CD4-positive, alpha-beta memory T cell (primary cell): ENCODE measurements around the gene MYO18A. TPM values are rescaled to one million over a fixed set of nuclear protein-coding genes. Genes with fewer than 3 reads are reported as not detected.

Source experiments
- CTCF ChIA-PET: fragments of 350-600 bp; sonication (Branson Sonifier 250); formaldehyde crosslinking; loops from one replicate; lab custom pipeline; 2021; ENCODE audit warnings: inconsistent platforms; ENCODE audit not compliant: partially characterized antibody; lab: Charles Lee
- POLR2A ChIA-PET: fragments of 350-600 bp; sonication (Branson Sonifier 250); formaldehyde crosslinking; loops from one replicate; lab custom pipeline; 2021; ENCODE audit not compliant: partially characterized antibody; lab: Charles Lee
- DNase-seq, 5 donors: peaks; one replicate each; pipeline versions ENCODE4 v3.0.0 to v3.0.0-alpha.2; 2020 to 2022; ENCODE audit warnings: mixed read lengths in 1 of 5
- H3K27ac ChIP-seq: one replicate; pipeline ENCODE4 v1.7.0; 2013; ENCODE audit warnings: low read depth, low read length
- H3K27me3 ChIP-seq: 2 replicates; pipeline ENCODE4 v1.7.0; 2013; ENCODE audit warnings: mild to moderate bottlenecking, low read length, moderate library complexity; ENCODE audit not compliant: insufficient read depth
- H3K36me3 ChIP-seq: 2 replicates; pipeline ENCODE4 v1.7.0; 2013; ENCODE audit warnings: mild to moderate bottlenecking, low read length, moderate library complexity; ENCODE audit not compliant: insufficient read depth
- H3K4me1 ChIP-seq: 2 replicates; pipeline ENCODE4 v1.7.0; 2013; ENCODE audit warnings: mild to moderate bottlenecking, low read length, moderate library complexity; ENCODE audit not compliant: insufficient read depth
- H3K4me3 ChIP-seq, 2 donors: one replicate each; pipeline ENCODE4 v1.7.0; 2013; ENCODE audit warnings: low read length in 2 of 2, mild to moderate bottlenecking in 1 of 2
- H3K9me3 ChIP-seq, 2 donors: one replicate each; pipeline ENCODE4 v1.7.0; 2013; ENCODE audit warnings: low read length in 2 of 2, control low read depth in 1 of 2; ENCODE audit not compliant: control insufficient read depth in 1 of 2
- H3K27ac Mint-ChIP-seq, 7 donors: one replicate each; pipeline ENCODE4 v1.8.0; 2020 to 2021; ENCODE audit warnings: mixed read lengths in 7 of 7, mild to moderate bottlenecking in 6 of 7, inconsistent platforms in 3 of 7, moderate library complexity in 3 of 7
- H3K27me3 Mint-ChIP-seq, 2 donors: one replicate each; pipeline ENCODE4 v1.8.0; 2020 to 2021; ENCODE audit warnings: mixed read lengths in 2 of 2
- H3K36me3 Mint-ChIP-seq, 2 donors: one replicate each; pipeline ENCODE4 v1.8.0; 2020 to 2021; ENCODE audit warnings: mixed read lengths in 2 of 2, inconsistent platforms in 1 of 2, mild to moderate bottlenecking in 1 of 2
- H3K4me1 Mint-ChIP-seq, 4 donors: one replicate each; pipeline ENCODE4 v1.8.0; 2020 to 2021; ENCODE audit warnings: mixed read lengths in 4 of 4, mild to moderate bottlenecking in 1 of 4
- H3K4me3 Mint-ChIP-seq, 8 donors: one replicate each; pipeline ENCODE4 v1.8.0; 2020 to 2021; ENCODE audit warnings: mixed read lengths in 8 of 8, mild to moderate bottlenecking in 7 of 8, moderate library complexity in 6 of 8, inconsistent platforms in 3 of 8
- H3K9me3 Mint-ChIP-seq, 8 donors: one replicate each; pipeline ENCODE4 v1.8.0; 2020 to 2021; ENCODE audit warnings: mixed read lengths in 8 of 8, mild to moderate bottlenecking in 5 of 8, inconsistent platforms in 3 of 8, moderate library complexity in 1 of 8
- intact Hi-C: fragments of 100-400 bp; cut with micrococcal nuclease; formaldehyde crosslinking; loops from one replicate; pipeline ENCODE4 v1.15.1; 2023
- polyA plus RNA-seq, 2 donors: library from polyadenylated mRNA; unstranded; fragments of 300-500 nt; fragmentation: Illumina TruSeq; gene quantifications; one replicate each; pipeline ENCODE4 v1.2.3, GENCODE V29; 2021
- total RNA-seq, 2 experiments: library from RNA; stranded (reverse); gene quantifications; one replicate each; pipeline ENCODE4 v1.2.3, GENCODE V29; 2021

MYO18A gene
- total and polyA plus RNA-seq, 4 experiments from 2014 or later, result 6.0 to 136 (median 89.5) TPM

DNA sequence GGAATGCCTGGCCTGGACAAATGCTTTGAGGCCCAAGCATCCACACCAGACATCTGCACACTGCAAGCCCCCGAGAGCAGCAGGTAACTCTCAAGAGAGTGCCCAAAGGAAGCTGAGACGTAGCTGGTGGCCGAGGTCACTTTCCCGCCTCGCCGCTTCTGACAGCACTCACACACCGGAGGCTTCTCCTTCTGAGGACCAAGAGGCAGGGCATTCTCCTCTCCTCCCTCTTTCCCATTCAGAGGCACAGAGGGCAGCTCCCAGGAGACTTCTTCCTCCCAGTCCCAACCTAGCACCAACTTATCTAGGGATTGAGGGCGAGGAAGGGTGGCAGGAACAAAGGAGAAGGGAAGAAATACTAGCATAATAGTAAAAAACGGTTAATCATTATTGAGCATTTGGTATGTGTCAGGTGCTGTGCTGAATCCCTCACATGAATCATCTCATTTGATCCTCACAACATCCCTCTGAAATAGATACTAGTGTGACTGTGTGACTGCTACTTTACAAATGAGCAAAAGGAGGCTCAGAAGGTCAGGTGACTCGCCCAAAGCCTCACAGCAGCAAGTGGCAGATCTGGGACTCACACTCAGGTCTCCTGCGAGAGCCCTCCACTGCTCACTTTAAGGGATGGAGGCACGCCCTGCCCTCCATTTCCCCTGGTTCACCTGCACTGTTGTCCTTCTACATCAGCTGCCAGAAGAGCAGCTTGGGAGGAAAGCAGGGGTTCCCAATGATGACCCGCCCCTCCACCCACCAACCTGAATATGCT, 41.8 kb downstream of the MYO18A start:
- H3K4me1 ChIP-seq, result peaks cover 70% of the 10 kb centered on the region
- Mint-ChIP-seq H3K4me1 (peaks cover 42 to 74% (median 56%) of the 10 kb centered on the region in 4 donors), H3K9me3 (no peaks in the 10 kb centered on the region), H3K4me3 (peak overlapping the region; percentile 90 to 98 (median 92)), H3K27me3 (no peaks in the 10 kb centered on the region), H3K27ac (peak overlapping the region; percentile 91 to 99 (median 97)), H3K36me3 (peaks cover 21 to 36% of the 10 kb centered on the region in 2 donors)
- peak; percentile 15 to 63 (median 26) for DNase-seq
- intact Hi-C loops, result no loop called here
- H3K27me3 ChIP-seq, result no peaks in the 10 kb centered on the region
- peak overlapping the region; percentile 55 to 72 for H3K4me3 ChIP-seq
- H3K9me3 ChIP-seq, result no peaks in the 10 kb centered on the region
- POLR2A ChIA-PET, result interaction anchor here (0.8 to 4.4 kb wide), 13 partner anchors 8 to 189 kb away, joined by 3 to 50 read pairs (median 12); partner anchors contain the start of genes NUFIP2 and PHF12
- CTCF ChIA-PET, result interaction anchor here (1.0 to 17.1 kb wide), 10 partner anchors 8 to 412 kb away, joined by 3 to 465 read pairs (median 17); partner anchors contain the start of gene MYO18A
- H3K27ac ChIP-seq, result peak overlapping the region; percentile 81
- peaks cover 14% of the 10 kb centered on the region for H3K36me3 ChIP-seq

DNA sequence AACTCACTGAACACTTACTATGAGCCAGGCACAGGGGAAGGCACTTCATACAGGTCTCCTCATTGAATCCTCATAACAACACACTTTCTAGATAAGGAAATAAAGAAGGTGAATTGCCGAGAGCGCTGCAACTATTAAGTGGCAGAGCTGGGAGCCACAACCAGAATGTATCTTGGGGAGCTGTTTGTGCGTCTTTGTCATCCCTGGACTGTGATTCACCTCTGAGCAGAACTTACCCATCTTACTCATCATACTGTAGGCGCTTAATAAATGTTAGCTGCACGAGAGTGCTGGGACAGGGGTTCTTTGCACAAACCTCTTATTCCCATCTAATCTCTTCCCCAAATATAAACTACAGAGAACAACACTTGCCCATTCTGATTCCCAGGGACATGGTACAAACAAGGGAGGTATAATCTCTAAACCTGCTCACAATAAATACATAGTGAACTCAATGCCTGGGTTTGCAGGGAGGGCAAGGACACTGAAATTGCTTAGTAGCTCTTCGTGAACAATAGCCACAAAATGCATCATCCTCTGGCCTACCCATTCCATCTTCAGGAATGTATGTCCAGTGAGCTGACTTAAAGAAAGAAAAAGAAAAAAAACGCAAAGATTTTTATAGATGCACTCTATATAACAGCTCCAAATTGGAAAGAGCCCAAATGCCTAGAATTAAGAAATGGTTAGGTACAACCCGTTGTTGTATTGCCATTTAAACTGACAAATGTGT, 43.0 kb downstream of the MYO18A start:
- H3K4me3 Mint-ChIP-seq, result peak overlapping the region in 7 of 8 donors; percentile 42 to 98 (median 90)
- ChIA-PET POLR2A (interaction anchor here (0.8 to 4.4 kb wide), 6 partner anchors 8 to 185 kb away, joined by 3 to 50 read pairs (median 4); partner anchors contain the start of gene PHF12), CTCF (interaction anchor here (0.7 to 17.1 kb wide), 10 partner anchors 8 to 411 kb away, joined by 3 to 465 read pairs (median 14); partner anchors contain the start of genes MYO18A and TLCD1)
- H3K9me3 Mint-ChIP-seq, result no peaks in the 10 kb centered on the region
- H3K4me1 ChIP-seq, result peaks cover 77% of the 10 kb centered on the region
- no peak for DNase-seq
- H3K27me3 ChIP-seq, result no peaks in the 10 kb centered on the region
- peaks cover 24 to 37% of the 10 kb centered on the region in 2 donors for H3K36me3 Mint-ChIP-seq
- H3K27ac Mint-ChIP-seq, result peak overlapping the region; percentile 88 to 99 (median 93)
- peaks cover 43 to 75% (median 58%) of the 10 kb centered on the region in 4 donors for H3K4me1 Mint-ChIP-seq
- no peak overlapping the region for H3K4me3 ChIP-seq
- intact Hi-C loops, result no loop called here
- peaks cover 14% of the 10 kb centered on the region for H3K36me3 ChIP-seq
- H3K27ac ChIP-seq, result peak overlapping the region; percentile 81
- no peaks in the 10 kb centered on the region for H3K9me3 ChIP-seq
- H3K27me3 Mint-ChIP-seq, result no peaks in the 10 kb centered on the region

DNA sequence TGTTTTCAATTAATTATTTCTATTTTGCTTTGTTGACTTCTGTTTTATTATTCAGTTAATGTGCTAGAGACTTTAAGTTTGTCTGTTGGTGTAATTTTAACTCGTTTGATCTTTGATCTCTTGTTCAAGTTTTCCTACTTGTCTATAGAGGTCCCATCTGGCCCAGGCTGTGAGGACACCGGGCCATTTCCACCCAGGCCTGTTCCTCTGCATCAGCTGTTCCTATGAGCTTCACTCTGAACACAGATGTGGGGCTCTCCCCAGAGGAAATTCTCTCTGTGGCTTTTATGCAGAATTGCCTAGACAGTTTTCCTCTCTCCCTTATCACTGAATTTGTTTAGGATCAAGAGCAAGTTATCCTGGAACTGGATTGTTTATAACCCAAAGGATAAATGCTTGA, 44.7 kb downstream of the MYO18A start:
- POLR2A ChIA-PET, result no interaction called here
- Mint-ChIP-seq H3K4me1 (peaks cover 38 to 77% (median 56%) of the 10 kb centered on the region in 4 donors), H3K36me3 (peaks cover 24 to 47% of the 10 kb centered on the region in 2 donors), H3K27ac (peak overlapping the region in 3 of 7 donors; percentile 48 to 91 (median 66)), H3K4me3 (no peak overlapping the region), H3K9me3 (no peaks in the 10 kb centered on the region), H3K27me3 (no peaks in the 10 kb centered on the region)
- CTCF ChIA-PET, result interaction anchor here (0.9 to 11.4 kb wide), 4 partner anchors 10 to 84 kb away, joined by 3 to 77 read pairs (median 16); no protein-coding TSS in a partner anchor
- Histone ChIP-seq H3K27me3 (no peaks in the 10 kb centered on the region), H3K36me3 (peaks cover 14% of the 10 kb centered on the region), H3K27ac (no peak overlapping the region), H3K4me3 (no peak overlapping the region), H3K9me3 (no peaks in the 10 kb centered on the region), H3K4me1 (peaks cover 77% of the 10 kb centered on the region)
- DNase-seq, result no peak
- intact Hi-C loops, result no loop called here

DNA sequence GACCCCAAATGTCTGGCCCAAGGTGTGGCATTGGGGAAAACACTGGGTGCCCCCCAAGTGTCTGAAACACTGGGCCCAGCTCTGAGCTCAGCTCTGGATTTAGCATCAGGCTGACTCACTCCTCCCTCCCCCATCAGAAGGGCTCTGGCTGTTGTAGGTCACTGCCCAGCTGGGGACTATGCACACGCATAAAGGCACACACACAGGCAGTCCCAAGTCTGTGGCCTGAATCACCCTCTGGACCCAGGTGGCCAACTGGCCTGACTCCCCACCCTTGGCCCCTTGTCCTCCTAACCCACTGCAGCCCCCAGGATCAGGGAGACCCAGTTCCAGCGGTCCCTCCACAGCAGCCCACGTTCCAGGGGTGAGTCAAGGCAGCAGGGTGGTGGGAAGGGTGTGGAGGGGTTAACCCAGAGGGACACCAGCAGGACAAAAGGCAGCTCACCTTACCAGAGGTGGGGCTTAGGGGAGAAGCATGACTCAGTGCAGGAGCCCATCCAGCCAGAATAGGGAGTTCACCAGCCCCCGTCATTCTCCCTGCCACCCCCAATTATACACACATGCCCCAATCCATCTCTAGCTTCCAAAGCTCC, 47.0 kb downstream of the MYO18A start:
- no peak overlapping the region for H3K4me3 Mint-ChIP-seq
- CTCF ChIA-PET, result interaction anchor here (1.0 to 11.4 kb wide), 8 partner anchors 9 to 180 kb away, joined by 3 to 77 read pairs (median 17); partner anchors contain the start of gene MYO18A
- Histone ChIP-seq H3K27me3 (no peaks in the 10 kb centered on the region), H3K36me3 (peaks cover 30% of the 10 kb centered on the region), H3K27ac (no peak overlapping the region), H3K9me3 (no peaks in the 10 kb centered on the region), H3K4me3 (no peak overlapping the region), H3K4me1 (peaks cover 62% of the 10 kb centered on the region)
- intact Hi-C loops, result no loop called here
- H3K36me3 Mint-ChIP-seq, result peaks cover 24 to 50% of the 10 kb centered on the region in 2 donors
- no peaks in the 10 kb centered on the region for H3K27me3 Mint-ChIP-seq
- POLR2A ChIA-PET, result interaction anchor here (1.4 to 1.5 kb wide), 3 partner anchors 9 to 47 kb away, joined by 3 read pairs; partner anchors contain the start of gene MYO18A
- no peaks in the 10 kb centered on the region for H3K9me3 Mint-ChIP-seq
- H3K4me1 Mint-ChIP-seq, result peaks cover 30 to 72% (median 42%) of the 10 kb centered on the region in 4 donors
- no peak for DNase-seq
- peak overlapping the region in 3 of 7 donors; percentile 30 to 53 (median 46) for H3K27ac Mint-ChIP-seq

DNA sequence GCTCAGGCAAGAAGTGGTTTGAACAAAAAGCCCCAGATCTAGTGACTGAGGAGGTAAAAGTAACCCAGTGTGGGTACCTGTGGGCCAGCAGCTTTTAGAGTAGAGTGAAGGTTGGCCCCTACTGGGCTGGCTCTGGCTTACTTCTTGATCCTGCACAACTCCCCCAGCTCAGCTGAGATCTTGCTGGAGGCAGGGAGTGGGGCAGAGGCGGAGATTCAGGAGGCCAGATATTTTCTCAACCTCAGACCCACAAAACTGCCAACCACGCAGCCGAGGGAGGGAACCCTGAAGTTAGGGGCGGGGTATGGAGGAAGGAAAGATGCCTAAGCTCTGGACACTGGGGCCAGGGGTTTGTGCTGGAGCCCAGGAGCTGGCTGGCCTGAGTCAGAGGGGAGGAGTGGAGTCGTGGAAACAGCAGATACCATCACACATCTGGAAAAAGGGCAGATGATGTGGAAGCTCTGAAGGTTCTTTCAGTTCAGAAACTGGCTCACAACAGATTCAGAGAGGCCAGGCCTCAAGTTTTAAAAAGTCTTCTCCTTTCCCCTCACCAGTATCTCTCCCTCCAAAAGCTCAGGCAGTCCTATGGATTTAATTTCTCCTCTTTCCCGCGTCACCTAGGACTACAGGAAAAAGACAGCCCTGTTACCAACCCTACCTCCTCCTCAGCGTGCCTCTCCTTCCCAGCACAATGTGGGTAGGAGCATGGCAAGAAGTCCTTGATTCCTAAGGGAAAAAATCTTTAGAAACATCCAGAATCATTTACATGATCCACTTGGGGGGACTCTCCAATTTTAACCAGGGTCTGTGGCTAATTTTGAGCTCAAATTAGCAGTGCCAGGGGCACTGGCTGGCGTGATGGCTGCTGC, 48.1 kb downstream of the MYO18A start:
- H3K36me3 ChIP-seq, result peaks cover 37% of the 10 kb centered on the region
- no peak overlapping the region for H3K27ac ChIP-seq
- no peaks in the 10 kb centered on the region for H3K9me3 Mint-ChIP-seq
- H3K27me3 ChIP-seq, result no peaks in the 10 kb centered on the region
- ChIA-PET CTCF (interaction anchor here (0.8 to 11.4 kb wide), 12 partner anchors 8 to 382 kb away, joined by 3 to 77 read pairs (median 8); partner anchors contain the start of gene MYO18A), POLR2A (interaction anchor here (1.4 to 5.0 kb wide), 4 partner anchors 8 to 48 kb away, joined by 3 to 32 read pairs (median 3); partner anchors contain the start of gene MYO18A)
- peak overlapping the region in 6 of 7 donors; percentile 64 to 89 (median 82) for H3K27ac Mint-ChIP-seq
- H3K4me1 Mint-ChIP-seq, result peaks cover 22 to 60% (median 31%) of the 10 kb centered on the region in 4 donors
- H3K4me1 ChIP-seq, result peaks cover 50% of the 10 kb centered on the region
- intact Hi-C loops, result no loop called here
- DNase-seq, result no peak
- no peaks in the 10 kb centered on the region for H3K9me3 ChIP-seq
- peaks cover 23 to 45% of the 10 kb centered on the region in 2 donors for H3K36me3 Mint-ChIP-seq
- no peak overlapping the region for H3K4me3 ChIP-seq
- no peaks in the 10 kb centered on the region for H3K27me3 Mint-ChIP-seq
- peak overlapping the region in 3 of 8 donors; percentile 26 to 52 (median 48) for H3K4me3 Mint-ChIP-seq

DNA sequence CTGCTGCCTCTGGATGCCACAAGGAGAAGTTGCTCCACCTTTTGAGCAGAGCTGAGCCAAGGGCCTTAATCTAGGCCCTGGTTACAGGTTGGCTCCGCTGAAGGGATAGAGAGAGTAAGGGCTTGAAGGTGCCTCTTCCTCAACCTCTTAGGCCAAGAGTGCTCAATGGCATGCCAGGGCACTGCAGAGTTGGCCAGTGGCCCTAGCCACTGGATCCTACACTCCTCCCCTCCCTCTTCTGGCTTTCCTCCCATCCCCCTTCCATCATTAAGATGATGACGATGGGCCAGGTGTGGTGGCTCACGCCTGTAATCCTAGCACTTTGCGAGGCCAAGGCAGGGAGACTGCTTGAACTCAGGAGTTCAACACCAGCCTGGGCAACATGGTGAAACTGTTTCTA, 50.5 kb downstream of the MYO18A start:
- intact Hi-C loops, result no loop called here
- Histone ChIP-seq H3K4me3 (no peak overlapping the region), H3K9me3 (no peaks in the 10 kb centered on the region), H3K4me1 (peaks cover 42% of the 10 kb centered on the region), H3K27ac (no peak overlapping the region), H3K27me3 (no peaks in the 10 kb centered on the region), H3K36me3 (peaks cover 26% of the 10 kb centered on the region)
- ChIA-PET POLR2A (interaction anchor here (5.0 kb wide), 1 partner anchor 10 kb away, joined by 32 read pairs; no protein-coding TSS in a partner anchor), CTCF (interaction anchor here (0.6 to 11.4 kb wide), 6 partner anchors 12 to 589 kb away, joined by 3 to 77 read pairs (median 8); partner anchors contain the start of gene MYO18A)
- H3K27me3 Mint-ChIP-seq, result no peaks in the 10 kb centered on the region
- H3K4me1 Mint-ChIP-seq, result peaks cover 15 to 45% (median 27%) of the 10 kb centered on the region in 4 donors
- H3K36me3 Mint-ChIP-seq, result peaks cover 8 to 32% of the 10 kb centered on the region in 2 donors
- H3K27ac Mint-ChIP-seq, result peak overlapping the region in 2 of 7 donors; percentile 55 to 65
- DNase-seq, result no peak
- no peaks in the 10 kb centered on the region for H3K9me3 Mint-ChIP-seq
- no peak overlapping the region for H3K4me3 Mint-ChIP-seq
